HG03469 (cell line): ENCODE measurements around the gene PACS2.
A peak's percentile ranks its signal among the peaks of the same experiment; 100 is the strongest.

ENCODE experiments used
- ATAC-seq: cut with Tn5 transposase; IDR thresholded peaks from one replicate; pipeline ENCODE4 v1.9.1; 2021; ENCODE audit warnings: mild to moderate bottlenecking, moderate library complexity, moderate number of reproducible peaks; ENCODE audit not compliant: unreplicated experiment

The PACS2 gene

DNA sequence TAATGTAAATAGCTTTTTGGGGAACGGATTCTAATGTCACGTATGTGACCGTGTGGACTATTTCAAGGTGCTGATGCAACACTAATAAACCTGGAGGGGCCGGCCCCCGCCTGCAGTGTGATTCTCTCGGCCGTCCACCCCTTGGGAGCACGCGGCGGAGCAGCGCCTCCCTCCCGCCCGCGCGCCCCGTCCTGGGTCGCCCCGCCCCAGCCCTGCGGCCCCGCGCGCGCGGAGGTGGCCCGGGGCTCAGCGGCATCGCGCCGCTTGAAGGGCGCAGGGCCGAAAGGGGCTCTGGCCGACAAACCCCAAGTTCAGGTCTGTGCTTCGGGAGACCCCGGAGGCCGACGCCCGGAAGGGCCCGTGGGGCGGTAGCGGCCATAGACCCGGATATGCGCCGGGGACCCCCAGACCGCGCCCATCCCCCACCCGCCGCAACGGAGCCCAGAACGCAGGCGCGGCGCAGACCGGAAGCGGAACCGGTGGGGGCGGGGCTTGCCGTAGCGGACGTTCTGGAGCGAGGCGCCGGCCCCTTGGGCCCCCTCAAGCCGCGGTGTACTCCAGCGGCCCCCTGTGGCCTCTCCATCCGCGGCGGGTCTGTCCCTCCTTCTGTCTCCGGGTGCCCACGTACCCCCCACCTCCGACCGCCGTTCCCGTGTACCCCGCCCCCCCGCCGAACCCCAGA lies 83.6 kb downstream of the PACS2 start, which contains the start of gene TEX22:
TSS of gene TEX22 (plus strand) at position 495 of the 682 bp plus-strand sequence. CDS start 803 bp downstream, outside the sequence.
- peak; percentile 45 for ATAC-seq

DNA sequence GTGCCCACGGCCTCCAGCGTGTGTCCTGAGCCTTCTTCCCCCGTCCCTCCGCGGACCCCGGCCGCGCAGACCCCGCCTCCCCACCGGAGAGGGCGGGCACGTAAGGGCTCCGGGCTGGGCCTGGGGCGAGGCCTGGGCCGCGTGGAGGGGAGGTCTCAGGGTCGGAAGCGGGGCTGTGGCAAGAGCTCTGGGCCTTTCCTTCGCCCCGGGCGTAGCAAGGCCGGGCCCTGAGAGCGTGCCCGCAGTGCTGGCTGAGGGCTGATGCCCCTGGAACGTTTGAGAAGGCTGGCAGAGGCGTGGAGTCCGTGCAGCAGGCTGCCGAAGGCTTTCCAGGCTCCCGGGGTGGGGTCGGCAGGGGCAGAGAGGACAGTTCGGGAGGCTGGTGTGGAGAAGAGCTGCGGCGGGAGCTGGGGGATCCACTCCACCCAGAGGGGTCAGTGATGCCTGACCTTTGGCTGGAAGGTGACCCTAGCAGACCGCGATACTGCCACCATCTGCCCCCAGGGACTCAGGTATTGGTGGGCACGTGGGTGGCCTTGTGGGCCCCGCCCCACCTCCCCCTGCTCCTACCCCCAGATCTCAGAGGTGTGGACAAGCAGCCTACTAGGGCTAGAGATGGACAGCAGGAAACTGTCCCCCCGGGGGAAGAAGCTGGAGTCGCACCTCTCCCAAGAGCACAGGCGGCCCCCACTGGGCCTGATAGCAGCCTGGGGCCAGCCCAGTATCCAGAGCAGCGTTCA lies 84.3 kb downstream of the PACS2 start:
- peak; percentile 12 for ATAC-seq

GRCh38 chr14:105399466-105399775 lies 84.9 kb downstream of the PACS2 start:
- ATAC-seq, result no peak

DNA sequence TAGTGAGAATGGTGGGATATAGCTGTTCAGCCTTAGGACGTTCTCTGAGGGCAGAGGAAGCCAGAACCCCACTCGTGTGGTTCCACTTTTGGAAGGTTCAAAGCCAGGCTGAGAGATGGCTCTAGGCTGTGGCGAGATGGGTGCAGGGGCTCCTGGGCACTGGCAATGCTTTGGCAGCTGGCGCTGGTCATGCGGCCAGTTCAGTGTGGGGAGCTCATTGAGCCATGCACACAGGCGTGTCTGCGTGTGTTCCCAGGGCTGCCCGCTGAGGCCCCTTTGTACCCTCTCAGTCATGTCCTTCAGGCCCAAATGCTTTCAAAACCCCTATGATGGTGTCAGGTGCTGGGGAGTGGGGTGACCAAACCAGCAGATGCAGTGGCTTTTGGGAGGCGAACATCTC lies 85.5 kb downstream of the PACS2 start:
- ATAC-seq, result no peak

- ATAC-seq, result no peak
These were observed 87.2 kb downstream of the PACS2 start for GRCh38 chr14:105401699-105402098.

GRCh38 chr14:105408592-105408991 lies 94.0 kb downstream of the PACS2 start:
- ATAC-seq, result no peak

DNA sequence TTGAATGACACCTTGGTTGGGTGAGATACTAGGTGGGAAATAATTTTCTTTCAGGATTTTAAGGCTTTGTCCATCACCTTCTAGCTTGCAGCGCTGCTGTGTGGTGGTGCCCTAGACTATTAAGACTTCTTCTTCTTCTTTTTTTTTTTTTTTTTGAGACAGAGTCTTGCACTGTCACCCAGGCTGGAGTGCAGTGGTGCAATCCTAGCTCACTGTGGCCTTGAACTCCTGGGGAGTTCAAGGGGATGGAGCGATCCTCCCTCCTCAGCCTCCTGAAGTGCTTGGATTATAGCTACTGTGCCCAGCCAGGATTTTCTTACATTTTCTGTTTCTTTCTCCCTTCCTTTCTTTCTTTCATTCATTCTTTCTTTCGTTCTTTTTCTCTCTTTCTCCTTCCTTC lies 94.8 kb downstream of the PACS2 start:
- no peak for ATAC-seq

- ATAC-seq, result no peak
These were observed 96.1 kb downstream of the PACS2 start for GRCh38 chr14:105410642-105411016.

DNA sequence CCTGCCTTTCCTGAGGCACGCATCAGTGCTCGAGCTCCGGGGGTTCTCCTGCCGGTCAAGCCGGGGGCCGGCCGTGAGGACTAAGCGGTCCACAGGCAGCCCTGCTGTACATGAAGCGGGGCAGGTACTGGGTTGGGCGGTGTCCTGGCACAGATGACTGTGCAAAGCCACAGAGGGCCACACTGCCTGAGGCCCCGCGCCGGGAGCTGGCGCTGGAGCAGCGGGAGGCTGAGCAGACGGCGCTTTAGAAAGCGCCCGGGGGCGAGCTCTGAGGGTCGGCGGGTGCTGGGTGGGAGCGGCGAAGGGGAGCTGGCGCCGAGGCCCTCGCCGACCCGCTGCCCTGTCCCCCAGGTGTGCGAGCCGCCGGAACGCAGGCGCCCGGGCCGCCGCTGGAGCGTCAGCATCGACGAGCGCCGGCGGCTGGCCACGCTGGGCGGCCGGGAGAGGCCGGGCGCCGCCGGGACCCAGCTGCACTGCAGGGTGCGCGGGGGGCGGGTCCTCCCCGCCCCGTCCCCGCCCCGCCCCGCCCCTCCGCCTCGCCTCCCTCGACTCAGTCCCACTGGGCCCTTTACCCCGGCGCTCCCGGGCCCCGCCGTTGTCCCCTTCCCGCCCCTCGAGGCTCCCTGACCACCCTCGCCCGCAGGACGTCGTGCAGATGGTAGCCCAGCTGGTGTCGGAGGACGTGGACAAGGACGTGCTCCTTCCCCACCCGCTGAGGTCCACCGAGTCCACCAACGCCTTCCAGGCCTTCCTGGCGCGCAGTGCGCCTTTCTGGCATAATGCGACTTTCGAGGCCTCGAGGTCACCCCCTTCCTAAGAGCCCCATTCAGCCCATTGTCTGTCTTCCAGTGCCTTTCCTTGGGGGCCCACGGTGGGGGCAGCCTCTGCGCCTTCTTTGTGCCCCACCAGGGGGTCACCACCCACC lies 96.7 kb downstream of the PACS2 start:
- no peak for ATAC-seq

- ATAC-seq, result no peak
These were observed 97.6 kb downstream of the PACS2 start for GRCh38 chr14:105411985-105412770.

GRCh38 chr14:105412771-105413543 lies 98.4 kb downstream of the PACS2 start:
- no peak for ATAC-seq

DNA sequence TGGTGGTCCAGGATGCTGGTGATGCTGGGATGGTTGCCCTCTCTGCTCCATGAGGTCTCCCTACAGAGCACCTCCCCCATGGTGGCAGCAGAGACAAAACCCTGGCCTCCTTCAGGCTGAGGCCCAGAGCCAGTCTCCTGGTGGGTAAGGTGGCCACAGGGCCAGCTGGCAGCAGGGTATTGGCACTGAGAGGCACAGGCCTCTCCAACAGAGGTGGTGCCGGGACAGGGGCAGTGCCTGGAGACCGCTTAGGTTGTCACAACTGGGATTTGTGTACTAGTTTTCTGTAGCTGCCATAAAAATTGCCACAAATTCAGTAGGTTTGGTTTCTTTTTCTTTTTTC lies 99.0 kb downstream of the PACS2 start:
- no peak for ATAC-seq

GRCh38 chr14:105414456-105415371 lies 100.2 kb downstream of the PACS2 start:
- ATAC-seq, result no peak

- ATAC-seq, result no peak
These were observed 101.2 kb downstream of the PACS2 start for GRCh38 chr14:105415481-105416428.

DNA sequence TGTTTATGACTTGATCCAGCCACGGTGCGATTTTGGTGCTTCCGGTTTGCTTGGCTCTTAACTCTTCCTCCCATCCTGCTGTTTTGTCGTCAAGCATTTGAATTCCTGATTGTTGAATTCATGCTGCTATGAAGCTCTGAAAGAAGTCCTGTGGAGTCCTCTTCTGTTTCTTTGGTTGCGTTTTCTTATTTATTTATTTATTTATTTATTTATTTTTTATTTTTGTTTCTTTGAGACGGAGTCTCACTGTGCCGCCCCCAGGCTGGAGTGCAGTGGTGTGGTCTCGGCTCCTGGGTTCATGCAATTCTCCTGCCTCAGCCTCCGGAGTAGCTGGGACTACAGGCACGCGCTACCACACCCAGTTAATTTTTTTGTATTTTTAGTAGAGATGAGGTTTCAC lies 102.1 kb downstream of the PACS2 start:
- ATAC-seq, result no peak

GRCh38 chr14:105417690-105418121 lies 103.2 kb downstream of the PACS2 start:
- ATAC-seq, result no peak

DNA sequence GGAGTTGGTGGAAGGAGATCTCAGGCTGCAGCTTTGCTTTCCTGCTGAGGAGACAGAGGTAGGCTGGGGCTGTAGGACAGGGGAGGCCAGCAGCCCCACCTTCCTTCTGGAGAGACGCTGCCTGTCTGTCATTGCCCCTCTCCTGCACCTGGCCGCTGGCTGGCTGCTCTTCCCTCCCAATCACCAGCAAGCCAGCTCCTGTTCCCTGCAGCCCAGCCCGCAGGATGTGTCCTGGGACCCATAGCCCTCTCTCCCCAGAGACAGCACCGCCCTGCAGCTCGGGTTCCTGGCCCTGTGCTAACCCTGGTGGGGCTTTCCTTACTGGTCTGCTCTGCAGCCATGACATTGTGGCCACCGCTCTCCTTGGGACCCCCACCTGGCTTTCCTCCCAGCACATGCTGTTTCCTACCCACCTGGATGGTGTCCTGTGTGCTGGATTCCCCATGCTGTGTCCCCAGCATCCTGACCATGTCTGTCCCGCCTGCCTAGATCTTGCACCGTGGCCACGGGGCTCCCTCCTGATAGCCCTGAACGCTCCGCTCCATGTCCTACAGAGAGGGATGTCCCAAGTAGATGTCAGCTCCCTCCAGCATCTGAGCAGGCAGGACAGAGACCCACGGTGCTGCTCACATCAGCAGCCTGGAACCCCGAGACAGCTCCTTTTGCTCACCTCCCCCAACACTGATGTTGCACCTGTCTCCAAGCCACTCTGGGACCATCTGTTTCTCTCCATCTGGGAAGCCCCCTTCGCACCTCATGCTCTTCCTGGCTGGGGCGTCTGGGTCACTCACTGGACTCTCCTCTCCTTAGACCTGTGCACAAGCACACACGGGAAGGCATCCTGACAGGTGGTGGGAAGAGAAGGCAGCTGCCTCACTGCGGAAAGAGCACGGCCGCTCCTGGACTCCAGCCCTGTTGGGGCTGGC lies 104.0 kb downstream of the PACS2 start:
- ATAC-seq, result no peak
